ENCODE measurements around the gene EMD.

EMD gene

GRCh38 chrX:154417157-154417556 lies 38.1 kb downstream of the EMD start:
- Histone ChIP-seq H3K27me3 (ENCODE audit: insufficient read depth, low read depth, severe bottlenecking) (no peaks in the 10 kb centered on the region), H3K9me3 (ENCODE audit: severe bottlenecking) (peaks cover 3% of the 10 kb centered on the region), H3K36me3 (peaks cover 12% of the 10 kb centered on the region), H3K4me3 (ENCODE audit: low read depth, low read length) (no peak overlapping the region), H3K27ac (no peak overlapping the region)
- DNase-seq, result no peak
- TF ChIP-seq CTCF (IDR thresholded peaks at IDR 0.05; ENCODE audit: low read depth, low read length), result no peak

- H3K36me3 ChIP-seq, result peaks cover 4% of the 10 kb centered on the region; the same call in 1 of the 2 replicates
- H3K9me3 ChIP-seq (ENCODE audit: severe bottlenecking), result peaks cover 3% of the 10 kb centered on the region
- no peak for DNase-seq
- no peak for TF ChIP-seq CTCF (IDR thresholded peaks at IDR 0.05; ENCODE audit: low read depth, low read length)
- H3K27me3 ChIP-seq (ENCODE audit: insufficient read depth, low read depth, severe bottlenecking), result peaks cover 3% of the 10 kb centered on the region
- H3K4me3 ChIP-seq (ENCODE audit: low read depth, low read length), result no peak overlapping the region
- H3K27ac ChIP-seq, result no peak overlapping the region
These were observed 40.1 kb downstream of the EMD start for GRCh38 chrX:154419189-154419588.

- H3K27me3 ChIP-seq (ENCODE audit: insufficient read depth, low read depth, severe bottlenecking), result peaks cover 3% of the 10 kb centered on the region
- no peak overlapping the region for H3K4me3 ChIP-seq (ENCODE audit: low read depth, low read length)
- peaks cover 3% of the 10 kb centered on the region for H3K9me3 ChIP-seq (ENCODE audit: severe bottlenecking)
- no peak for DNase-seq
- TF ChIP-seq CTCF (IDR thresholded peaks at IDR 0.05; ENCODE audit: low read depth, low read length), result no peak
- H3K36me3 ChIP-seq, result peaks cover 4% of the 10 kb centered on the region; the same call in 1 of the 2 replicates
- 0 out of 2 replicates have a peak overlapping the region, but pooled peaks have one; percentile 23 for H3K27ac ChIP-seq
These were observed 40.8 kb downstream of the EMD start for GRCh38 chrX:154419688-154420401.

- Histone ChIP-seq H3K36me3 (peaks cover 2% of the 10 kb centered on the region; the same call in 1 of the 2 replicates), H3K27me3 (ENCODE audit: insufficient read depth, low read depth, severe bottlenecking) (peaks cover 3% of the 10 kb centered on the region), H3K4me3 (ENCODE audit: low read depth, low read length) (no peak overlapping the region), H3K9me3 (ENCODE audit: severe bottlenecking) (peaks cover 2% of the 10 kb centered on the region), H3K27ac (0 out of 2 replicates have a peak overlapping the region, but pooled peaks have one; percentile 23)
- TF ChIP-seq CTCF (IDR thresholded peaks at IDR 0.05; ENCODE audit: low read depth, low read length), result no peak
- no peak for DNase-seq
These were observed 41.3 kb downstream of the EMD start for GRCh38 chrX:154420402-154420756.

GRCh38 chrX:154426916-154427770 lies 48.0 kb downstream of the EMD start:
- Histone ChIP-seq H3K27ac (no peak overlapping the region), H3K9me3 (ENCODE audit: severe bottlenecking) (peaks cover 4% of the 10 kb centered on the region), H3K27me3 (ENCODE audit: insufficient read depth, low read depth, severe bottlenecking) (peaks cover 6% of the 10 kb centered on the region), H3K36me3 (peaks cover 11% of the 10 kb centered on the region), H3K4me3 (ENCODE audit: low read depth, low read length) (no peak overlapping the region)
- no peak for DNase-seq
- no peak for TF ChIP-seq CTCF (IDR thresholded peaks at IDR 0.05; ENCODE audit: low read depth, low read length)
